HG02970 (cell line): Measurements from ENCODE around the gene PPP1R10.
"Not testable (repeated sequence)": the region's sequence is repeated elsewhere in the genome, so short reads cannot be mapped to it uniquely, and the experiment has no call there.

ENCODE experiments used
- ATAC-seq: cut with Tn5 transposase; IDR thresholded peaks from one replicate; pipeline ENCODE4 v1.9.1; 2021; ENCODE audit warnings: mild to moderate bottlenecking, moderate library complexity, moderate number of reproducible peaks; ENCODE audit not compliant: unreplicated experiment, low FRiP score

The PPP1R10 gene

GRCh38 chr6:30616811-30617564 lies at the start of gene PPP1R10:
TSS of gene PPP1R10 (minus strand) at chr6:30617243. CDS start at chr6:30609944, 7,299 bp downstream.
- peak; percentile 81 for ATAC-seq

- ATAC-seq, result not testable (repeated sequence)
Measured at GRCh38 chr6:30666300-30666699, 49.3 kb upstream of the PPP1R10 start.

- ATAC-seq, result no peak
Measured at GRCh38 chr6:30664994-30665767, 48.1 kb upstream of the PPP1R10 start.

- ATAC-seq, result not testable (repeated sequence)
Measured at GRCh38 chr6:30657922-30658321, 40.9 kb upstream of the PPP1R10 start.

GRCh38 chr6:30657454-30657853 lies 40.4 kb upstream of the PPP1R10 start:
- no peak for ATAC-seq

- ATAC-seq, result no peak
Measured at GRCh38 chr6:30656513-30656912, 39.5 kb upstream of the PPP1R10 start.

- no peak for ATAC-seq
Measured at GRCh38 chr6:30655743-30656094, 38.7 kb upstream of the PPP1R10 start.

- ATAC-seq, result no peak
Measured at GRCh38 chr6:30654798-30655742, 38.0 kb upstream of the PPP1R10 start.

GRCh38 chr6:30651143-30651542 lies 34.1 kb upstream of the PPP1R10 start:
- ATAC-seq, result no peak

- peak; percentile 60 for ATAC-seq
Measured at GRCh38 chr6:30647242-30648116, 30.4 kb upstream of the PPP1R10 start.

GRCh38 chr6:30646450-30647241 lies 29.6 kb upstream of the PPP1R10 start, which contains the start of gene C6orf136:
TSS of gene C6orf136 (plus strand) at chr6:30647133. CDS start at chr6:30647232, 99 bp downstream.
- peak; percentile 53 for ATAC-seq

GRCh38 chr6:30645989-30646388 lies 28.9 kb upstream of the PPP1R10 start:
- no peak for ATAC-seq

- ATAC-seq, result no peak
Measured at GRCh38 chr6:30644769-30645168, 27.7 kb upstream of the PPP1R10 start.

- ATAC-seq, result no peak
Measured at GRCh38 chr6:30643656-30644055, 26.6 kb upstream of the PPP1R10 start.

GRCh38 chr6:30641048-30641447 lies 24.0 kb upstream of the PPP1R10 start:
- no peak for ATAC-seq

- no peak for ATAC-seq
Measured at GRCh38 chr6:30640481-30640880, 23.4 kb upstream of the PPP1R10 start.

GRCh38 chr6:30635834-30636233 lies 18.8 kb upstream of the PPP1R10 start:
- no peak for ATAC-seq

GRCh38 chr6:30626484-30627366 lies 9.7 kb upstream of the PPP1R10 start, which contains the start of gene ATAT1:
TSS of gene ATAT1 (plus strand) at chr6:30626874.
- peak; percentile 60 for ATAC-seq
